B cell (primary cell): ENCODE measurements around the gene ARPC2. TPM values are rescaled to one million over a fixed set of nuclear protein-coding genes. Genes with fewer than 3 reads are reported as not detected.

Source experiments
- ATAC-seq: fragments of 200-7000 bp; cut with Tn5 transposase; one replicate; pipeline ENCODE4 v1.10.0; 2021; ENCODE audit warnings: low read depth, mild to moderate bottlenecking, moderate number of reproducible peaks, moderate library complexity
- CTCF ChIA-PET: fragments of 350-600 bp; sonication (Branson Sonifier 250); formaldehyde crosslinking; loops from one replicate; lab custom pipeline; 2021; ENCODE audit warnings: antibody characterized with exemption, inconsistent platforms; lab: Charles Lee
- POLR2A ChIA-PET: fragments of 350-600 bp; sonication (Branson Sonifier 250); formaldehyde crosslinking; loops from one replicate; lab custom pipeline; 2021; ENCODE audit warnings: antibody characterized with exemption; lab: Charles Lee
- DNase-seq: peaks from one replicate; pipeline ENCODE4 v3.0.0; 2013
- H2AFZ ChIP-seq: 2 replicates; pipeline ENCODE4 v1.6.1; 2012; ENCODE audit warnings: mild to moderate bottlenecking, low read depth, low read length; ENCODE audit not compliant: insufficient read depth, poor library complexity, severe bottlenecking
- H3K27ac ChIP-seq, 2 donors: 1 replicate in 1 of 2; 2 replicates in 1 of 2; pipeline ENCODE4 v1.5.1; 2012 to 2013; ENCODE audit warnings: low read length in 2 of 2, mild to moderate bottlenecking in 2 of 2, moderate library complexity in 1 of 2
- H3K27me3 ChIP-seq, 4 experiments: fragments of 200-600 bp in 1 of 4; sonication (generic) in 1 of 4; replicated peaks in 1 of 4; 1 replicate in 2 of 4; 2 replicates in 2 of 4; pipeline versions ENCODE4 v1.6.1 to v1.7.0; 2013 to 2016; ENCODE audit warnings: low read length in 3 of 4, mild to moderate bottlenecking in 2 of 4, mixed read lengths in 1 of 4, moderate library complexity in 1 of 4; ENCODE audit not compliant: insufficient read depth in 4 of 4, control insufficient read depth in 3 of 4; ENCODE audit errors: control extremely low read depth in 1 of 4
- H3K36me3 ChIP-seq, 2 experiments: replicated peaks in 1 of 2; 1 replicate in 1 of 2; 2 replicates in 1 of 2; pipeline versions ENCODE4 v1.6.1 to v1.7.1; 2013; ENCODE audit warnings: low read length in 1 of 2; ENCODE audit not compliant: insufficient read depth in 2 of 2, control insufficient read depth in 1 of 2; ENCODE audit errors: control extremely low read depth in 1 of 2, extremely low read depth in 1 of 2
- H3K4me1 ChIP-seq, 2 donors: fragments of 200-600 bp in 1 of 2; sonication (generic) in 1 of 2; 1 replicate in 1 of 2; 2 replicates in 1 of 2; pipeline versions ENCODE4 v1.5.1 to v1.6.1; 2013 to 2017; ENCODE audit warnings: low read length in 2 of 2; ENCODE audit not compliant: control insufficient read depth in 2 of 2, insufficient read depth in 2 of 2
- H3K4me2 ChIP-seq: replicated peaks from 2 replicates; pipeline ENCODE3; 2012; ENCODE audit warnings: mild to moderate bottlenecking, low read depth, low read length; ENCODE audit not compliant: poor library complexity, severe bottlenecking
- H3K4me3 ChIP-seq, 5 experiments: fragments of 200-600 bp in 1 of 5; sonication (generic) in 1 of 5; 1 replicate in 3 of 5; 2 replicates in 2 of 5; pipeline versions ENCODE4 v1.5.1 to v1.7.0; 2011 to 2016; ENCODE audit warnings: low read length in 4 of 5, mild to moderate bottlenecking in 4 of 5, low read depth in 2 of 5, control low read depth in 1 of 5, moderate library complexity in 1 of 5; ENCODE audit not compliant: insufficient read depth in 1 of 5; ENCODE audit errors: control extremely low read depth in 1 of 5, extremely low read depth in 1 of 5
- H3K79me2 ChIP-seq: fragments of 200-600 bp; sonication (generic); one replicate; pipeline ENCODE4 v1.6.0; 2016; ENCODE audit warnings: low read length; ENCODE audit not compliant: control insufficient read depth, insufficient read depth
- H3K9ac ChIP-seq: fragments of 200-600 bp; sonication (generic); 2 replicates; pipeline ENCODE4 v1.6.1; 2017; ENCODE audit warnings: mild to moderate bottlenecking, low read length, moderate library complexity
- H3K9me3 ChIP-seq, 3 donors: one replicate each; pipeline versions ENCODE4 v1.6.1 to v1.7.1; 2013; ENCODE audit warnings: low read length in 2 of 3; ENCODE audit not compliant: control insufficient read depth in 2 of 3, insufficient read depth in 1 of 3; ENCODE audit errors: control extremely low read depth in 1 of 3
- H4K20me1 ChIP-seq: 2 replicates; pipeline ENCODE4 v1.6.0; 2012; ENCODE audit warnings: mild to moderate bottlenecking, low read length; ENCODE audit not compliant: insufficient read depth, control insufficient read depth, poor library complexity, severe bottlenecking
- H3K27ac Mint-ChIP-seq: one replicate; pipeline ENCODE4 v1.8.0; 2021; ENCODE audit warnings: mixed read lengths
- H3K27me3 Mint-ChIP-seq: one replicate; pipeline ENCODE4 v1.8.0; 2021; ENCODE audit warnings: mixed read lengths
- H3K4me1 Mint-ChIP-seq: one replicate; pipeline ENCODE4 v1.8.0; 2021; ENCODE audit warnings: mixed read lengths
- H3K4me3 Mint-ChIP-seq: one replicate; pipeline ENCODE4 v1.8.0; 2021; ENCODE audit warnings: mixed read lengths
- H3K9me3 Mint-ChIP-seq: one replicate; pipeline ENCODE4 v1.8.0; 2022; ENCODE audit warnings: mixed read lengths; ENCODE audit not compliant: insufficient read depth
- EZH2 ChIP-seq: IDR thresholded peaks from 2 replicates; pipeline ENCODE4 v1.6.1; 2012; ENCODE audit warnings: borderline replicate concordance, low read depth, mild to moderate bottlenecking, moderate library complexity, low read length; ENCODE audit not compliant: insufficient read depth, poor library complexity, severe bottlenecking
- WGBS: methylation state at CpG from one replicate; pipeline ENCODE4 v1.1.5; 2013; ENCODE audit warnings: missing lambda C conversion rate; ENCODE audit not compliant: insufficient coverage; 5-methylcytosine and 5-hydroxymethylcytosine counted together
- intact Hi-C: fragments of 100-400 bp; cut with micrococcal nuclease; formaldehyde crosslinking; loops from one replicate; pipeline ENCODE4 v1.10.0; 2022
- polyA plus RNA-seq: library from polyadenylated mRNA; depleted of rRNA; stranded (reverse); fragments of >200 nt; gene quantifications from 2 replicates; pipeline ENCODE4 v1.2.3, GENCODE V29; 2012
- total RNA-seq, 2 donors: library from RNA; stranded (reverse); fragments of 120-200 nt in 1 of 2; gene quantifications; 1 replicate in 1 of 2; 2 replicates in 1 of 2; pipeline versions ENCODE4 v1.2.3 to v1.2.4, GENCODE V29; 2013 to 2022
- TF ChIP-seq, protein P1 (sequence below): fragments of 200-600 bp; IDR thresholded peaks from one replicate; pipeline ENCODE4 v1.8.0; 2022; ENCODE audit warnings: antibody characterized with exemption, mild to moderate bottlenecking

ARPC2 gene
- total and polyA plus RNA-seq, 2 donors (not counting 1 experiment from before 2014, with no cell fraction given), result 314 to 343 TPM

DNA sequence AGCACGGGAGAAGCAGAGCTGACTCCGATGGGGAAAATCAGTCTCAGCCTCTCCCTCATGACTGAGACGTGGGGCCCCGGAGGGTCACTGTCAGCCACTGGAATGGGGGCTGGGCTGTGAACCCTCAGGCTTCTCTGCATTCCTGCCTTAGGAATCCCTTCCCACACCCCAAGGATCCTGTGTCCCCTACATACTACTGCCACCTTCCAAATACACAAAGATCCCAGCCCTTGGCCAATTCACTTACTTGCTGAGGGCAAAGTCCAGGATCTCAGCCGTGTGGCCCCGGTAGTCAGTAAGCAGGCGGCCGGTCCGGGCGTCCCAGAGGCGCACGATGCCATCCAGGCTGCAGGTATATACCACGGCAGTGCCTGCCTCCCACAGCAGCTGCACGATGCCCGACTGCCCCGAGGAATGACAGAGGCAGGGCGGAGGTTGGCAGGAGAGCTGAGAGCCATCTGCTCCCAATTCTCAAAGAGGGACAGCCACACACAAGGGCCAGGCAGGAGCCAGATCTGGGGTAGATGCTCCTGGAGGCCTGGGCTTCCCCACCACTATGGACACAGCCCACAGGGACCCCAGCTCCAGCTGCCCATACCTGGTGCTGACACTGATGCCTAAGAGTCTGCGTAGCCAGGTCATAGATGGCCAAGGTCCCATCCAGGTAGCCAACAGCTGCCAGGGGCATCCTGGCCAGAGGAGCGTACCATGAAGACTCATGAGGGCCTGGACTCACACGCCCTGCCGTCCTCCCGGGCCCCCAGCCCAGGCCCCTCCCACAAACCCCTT lies 48.0 kb downstream of the ARPC2 start:
- no peaks in the 10 kb centered on the region for H3K9me3 ChIP-seq
- H2AFZ ChIP-seq, result no peak overlapping the region
- peaks cover 27% of the 10 kb centered on the region for H4K20me1 ChIP-seq
- peaks cover 0 to 51% of the 10 kb centered on the region in 2 experiments for H3K36me3 ChIP-seq
- H3K9ac ChIP-seq, result no peak overlapping the region
- DNase-seq (no peak), ATAC-seq (no peak)
- CTCF ChIA-PET, result no interaction called here
- no peak overlapping the region for H3K4me2 ChIP-seq
- WGBS, result 97% methylated on average over 21 of the region's 22 CpGs
- Mint-ChIP-seq H3K27me3 (no peaks in the 10 kb centered on the region), H3K4me1 (peaks cover 51% of the 10 kb centered on the region), H3K27ac (no peak overlapping the region), H3K9me3 (no peaks in the 10 kb centered on the region), H3K4me3 (no peak overlapping the region)
- H3K4me1 ChIP-seq, result peaks cover 24 to 45% of the 10 kb centered on the region in 2 donors
- no peak overlapping the region for H3K4me3 ChIP-seq
- POLR2A ChIA-PET, result no interaction called here
- no peak for TF ChIP-seq EZH2
- TF ChIP-seq, protein P1, sequence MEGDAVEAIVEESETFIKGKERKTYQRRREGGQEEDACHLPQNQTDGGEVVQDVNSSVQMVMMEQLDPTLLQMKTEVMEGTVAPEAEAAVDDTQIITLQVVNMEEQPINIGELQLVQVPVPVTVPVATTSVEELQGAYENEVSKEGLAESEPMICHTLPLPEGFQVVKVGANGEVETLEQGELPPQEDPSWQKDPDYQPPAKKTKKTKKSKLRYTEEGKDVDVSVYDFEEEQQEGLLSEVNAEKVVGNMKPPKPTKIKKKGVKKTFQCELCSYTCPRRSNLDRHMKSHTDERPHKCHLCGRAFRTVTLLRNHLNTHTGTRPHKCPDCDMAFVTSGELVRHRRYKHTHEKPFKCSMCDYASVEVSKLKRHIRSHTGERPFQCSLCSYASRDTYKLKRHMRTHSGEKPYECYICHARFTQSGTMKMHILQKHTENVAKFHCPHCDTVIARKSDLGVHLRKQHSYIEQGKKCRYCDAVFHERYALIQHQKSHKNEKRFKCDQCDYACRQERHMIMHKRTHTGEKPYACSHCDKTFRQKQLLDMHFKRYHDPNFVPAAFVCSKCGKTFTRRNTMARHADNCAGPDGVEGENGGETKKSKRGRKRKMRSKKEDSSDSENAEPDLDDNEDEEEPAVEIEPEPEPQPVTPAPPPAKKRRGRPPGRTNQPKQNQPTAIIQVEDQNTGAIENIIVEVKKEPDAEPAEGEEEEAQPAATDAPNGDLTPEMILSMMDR, result no peak
- H3K27ac ChIP-seq, result no peak overlapping the region
- peaks cover 42% of the 10 kb centered on the region for H3K79me2 ChIP-seq
- intact Hi-C loops, result no loop called here
- no peaks in the 10 kb centered on the region for H3K27me3 ChIP-seq

DNA sequence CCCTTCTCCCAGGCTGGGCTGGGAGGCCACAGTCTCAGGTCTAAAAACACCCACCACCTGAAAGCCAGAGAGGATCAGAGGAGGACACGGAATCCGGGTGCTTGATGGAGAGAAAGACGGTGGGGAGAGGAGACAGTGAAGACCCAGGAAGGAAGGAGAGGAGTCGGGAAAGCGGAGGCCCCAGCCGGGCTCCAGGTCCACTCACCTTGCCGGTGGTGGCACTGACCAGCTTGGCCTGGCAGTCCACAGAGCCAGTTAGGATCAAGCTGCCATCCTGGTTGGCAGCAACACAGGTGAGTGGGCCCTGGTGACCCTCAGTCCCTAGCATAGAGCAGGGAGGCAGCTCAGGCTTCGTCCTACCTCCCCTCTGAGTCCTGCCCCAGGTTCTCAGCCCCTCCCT lies 48.6 kb downstream of the ARPC2 start:
- Mint-ChIP-seq H3K27me3 (no peaks in the 10 kb centered on the region), H3K4me3 (no peak overlapping the region), H3K4me1 (peaks cover 50% of the 10 kb centered on the region), H3K27ac (no peak overlapping the region), H3K9me3 (no peaks in the 10 kb centered on the region)
- ATAC-seq (no peak), DNase-seq (no peak)
- Histone ChIP-seq H3K79me2 (peaks cover 45% of the 10 kb centered on the region), H3K9me3 (no peaks in the 10 kb centered on the region), H3K4me3 (no peak overlapping the region), H3K27ac (no peak overlapping the region), H2AFZ (no peak overlapping the region), H3K4me1 (peaks cover 19 to 40% of the 10 kb centered on the region in 2 donors), H3K9ac (no peak overlapping the region), H3K36me3 (peaks cover 0 to 51% of the 10 kb centered on the region in 2 experiments), H4K20me1 (peaks cover 27% of the 10 kb centered on the region), H3K27me3 (no peaks in the 10 kb centered on the region), H3K4me2 (no peak overlapping the region)
- POLR2A ChIA-PET, result no interaction called here
- no peak for TF ChIP-seq EZH2
- TF ChIP-seq, protein P1, result no peak
- intact Hi-C loops, result no loop called here
- 97% methylated on average over 7 of the region's 8 CpGs for WGBS
- CTCF ChIA-PET, result no interaction called here
